ENCODE results near the gene GALNT14. TPM values are rescaled to one million over a fixed set of nuclear protein-coding genes. Genes with fewer than 3 reads are reported as not detected.

GALNT14 gene
- total RNA-seq, 1 donor from 2014 or later: 7.4 TPM

DNA sequence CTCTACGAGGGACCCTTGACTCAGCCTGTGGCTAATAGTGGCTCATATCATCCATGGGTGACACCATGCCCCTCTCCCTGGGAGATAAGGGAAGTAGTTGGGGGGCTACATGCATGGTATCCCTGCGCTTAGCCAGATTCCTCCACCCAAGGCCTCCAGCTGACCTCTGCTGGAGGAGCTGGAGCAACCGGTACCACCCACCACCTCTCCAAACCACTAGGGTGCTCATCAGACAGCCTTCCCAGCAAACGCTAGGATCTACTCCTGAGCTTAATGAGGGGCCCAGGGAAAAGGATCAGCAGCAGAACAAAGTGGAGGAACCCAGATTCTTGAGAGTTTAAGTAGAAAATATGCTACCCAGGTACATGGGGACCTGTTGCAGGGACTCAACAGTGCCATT, 255.1 kb downstream of the GALNT14 start:
- H3K4me3 Mint-ChIP-seq: no peak overlapping the region
- TF ChIP-seq, protein P1, sequence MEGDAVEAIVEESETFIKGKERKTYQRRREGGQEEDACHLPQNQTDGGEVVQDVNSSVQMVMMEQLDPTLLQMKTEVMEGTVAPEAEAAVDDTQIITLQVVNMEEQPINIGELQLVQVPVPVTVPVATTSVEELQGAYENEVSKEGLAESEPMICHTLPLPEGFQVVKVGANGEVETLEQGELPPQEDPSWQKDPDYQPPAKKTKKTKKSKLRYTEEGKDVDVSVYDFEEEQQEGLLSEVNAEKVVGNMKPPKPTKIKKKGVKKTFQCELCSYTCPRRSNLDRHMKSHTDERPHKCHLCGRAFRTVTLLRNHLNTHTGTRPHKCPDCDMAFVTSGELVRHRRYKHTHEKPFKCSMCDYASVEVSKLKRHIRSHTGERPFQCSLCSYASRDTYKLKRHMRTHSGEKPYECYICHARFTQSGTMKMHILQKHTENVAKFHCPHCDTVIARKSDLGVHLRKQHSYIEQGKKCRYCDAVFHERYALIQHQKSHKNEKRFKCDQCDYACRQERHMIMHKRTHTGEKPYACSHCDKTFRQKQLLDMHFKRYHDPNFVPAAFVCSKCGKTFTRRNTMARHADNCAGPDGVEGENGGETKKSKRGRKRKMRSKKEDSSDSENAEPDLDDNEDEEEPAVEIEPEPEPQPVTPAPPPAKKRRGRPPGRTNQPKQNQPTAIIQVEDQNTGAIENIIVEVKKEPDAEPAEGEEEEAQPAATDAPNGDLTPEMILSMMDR (conservative IDR thresholded peaks at IDR 0.05): no peak
- H3K9me3 Mint-ChIP-seq: no peaks in the 10 kb centered on the region
- peaks cover 58% of the 10 kb centered on the region for H3K27me3 Mint-ChIP-seq
- DNase-seq (ENCODE audit: extremely low spot score, unreplicated experiment): no peak
- no peaks in the 10 kb centered on the region for H3K36me3 Mint-ChIP-seq
- H3K27ac Mint-ChIP-seq: no peak overlapping the region
- H3K4me1 Mint-ChIP-seq (ENCODE audit: unreplicated experiment): no peaks in the 10 kb centered on the region

DNA sequence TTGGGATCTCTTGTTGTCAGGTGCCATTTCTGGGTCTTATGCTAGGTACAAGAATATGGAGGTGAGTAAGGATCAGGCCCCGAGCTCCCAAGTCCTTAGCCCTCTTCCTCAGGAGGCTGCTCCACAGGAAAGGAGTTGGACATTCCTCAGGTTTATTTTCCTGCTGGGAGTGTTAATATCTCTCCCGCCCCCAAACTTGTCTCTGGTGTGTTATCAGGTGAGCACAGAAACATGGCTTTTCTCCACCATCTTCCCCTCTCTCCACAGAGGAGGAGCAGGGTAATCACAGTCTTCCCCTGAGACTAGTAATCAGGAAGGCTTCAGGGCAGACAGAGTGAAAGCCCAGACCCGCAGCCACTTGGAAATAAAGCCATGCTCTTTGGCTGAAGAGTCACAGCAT, 257.7 kb downstream of the GALNT14 start:
- Mint-ChIP-seq H3K27me3 (peaks cover 65% of the 10 kb centered on the region), H3K27ac (no peak overlapping the region)

DNA sequence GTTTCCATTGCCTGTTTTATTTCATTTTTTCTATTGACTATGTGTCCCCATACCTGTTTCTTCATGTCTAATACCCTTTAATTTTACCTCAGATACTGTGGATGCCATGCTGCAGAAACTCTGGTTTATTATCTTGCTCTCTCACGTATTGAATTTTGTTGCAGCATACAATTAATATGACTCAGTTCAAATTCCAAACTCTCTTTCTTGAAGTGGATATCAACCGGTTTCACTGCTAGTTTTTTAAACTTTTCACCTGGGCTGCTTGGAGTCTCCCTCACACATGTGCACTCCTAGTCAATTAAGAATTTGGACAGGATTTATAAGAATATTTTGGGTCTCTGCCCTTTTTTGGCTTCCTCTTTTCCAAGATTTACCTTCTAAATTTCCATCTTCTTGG, 260.4 kb downstream of the GALNT14 start:
- no peaks in the 10 kb centered on the region for H3K36me3 Mint-ChIP-seq
- TF ChIP-seq, protein P1 (conservative IDR thresholded peaks at IDR 0.05): no peak
- no peaks in the 10 kb centered on the region for H3K9me3 Mint-ChIP-seq
- DNase-seq (ENCODE audit: extremely low spot score, unreplicated experiment): no peak
- peaks cover 1% of the 10 kb centered on the region for H3K4me1 Mint-ChIP-seq (ENCODE audit: unreplicated experiment)
- no peak overlapping the region for H3K4me3 Mint-ChIP-seq
- peaks cover 78% of the 10 kb centered on the region for H3K27me3 Mint-ChIP-seq
- H3K27ac Mint-ChIP-seq: no peak overlapping the region

More for the DNA sequence above, 257.7 kb downstream of the GALNT14 start:
- no peaks in the 10 kb centered on the region for H3K4me1 Mint-ChIP-seq (ENCODE audit: unreplicated experiment)
- H3K4me3 Mint-ChIP-seq: no peak overlapping the region
- no peak for DNase-seq (ENCODE audit: extremely low spot score, unreplicated experiment)
- H3K9me3 Mint-ChIP-seq: no peaks in the 10 kb centered on the region
- H3K36me3 Mint-ChIP-seq: no peaks in the 10 kb centered on the region
- TF ChIP-seq, protein P1 (conservative IDR thresholded peaks at IDR 0.05): no peak

DNA sequence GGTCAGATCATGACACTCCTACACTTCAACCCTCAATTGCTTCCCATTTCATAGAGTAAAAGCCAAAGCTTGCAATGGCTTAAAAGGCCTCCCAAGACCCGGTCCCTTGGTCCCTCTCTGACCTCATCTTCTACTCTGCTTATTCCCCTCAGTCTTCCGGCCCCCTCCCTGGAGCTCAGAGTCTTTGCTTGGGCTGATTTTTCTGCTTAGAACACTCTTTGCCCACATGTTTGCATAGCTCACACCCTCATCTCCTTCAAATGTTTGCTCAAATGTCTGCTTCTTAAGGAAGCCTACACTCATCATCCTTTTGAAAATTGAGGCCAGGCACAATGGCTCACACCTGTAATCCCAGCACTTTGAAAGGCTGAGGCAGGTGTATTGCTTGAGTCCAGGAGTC, 265.4 kb downstream of the GALNT14 start:
- Mint-ChIP-seq H3K4me1 (ENCODE audit: unreplicated experiment) (peaks cover 12% of the 10 kb centered on the region), H3K27ac (no peak overlapping the region), H3K4me3 (no peak overlapping the region), H3K36me3 (no peaks in the 10 kb centered on the region), H3K27me3 (peaks cover 72% of the 10 kb centered on the region), H3K9me3 (no peaks in the 10 kb centered on the region)
- DNase-seq (ENCODE audit: extremely low spot score, unreplicated experiment): no peak
- TF ChIP-seq, protein P1 (conservative IDR thresholded peaks at IDR 0.05): no peak

DNA sequence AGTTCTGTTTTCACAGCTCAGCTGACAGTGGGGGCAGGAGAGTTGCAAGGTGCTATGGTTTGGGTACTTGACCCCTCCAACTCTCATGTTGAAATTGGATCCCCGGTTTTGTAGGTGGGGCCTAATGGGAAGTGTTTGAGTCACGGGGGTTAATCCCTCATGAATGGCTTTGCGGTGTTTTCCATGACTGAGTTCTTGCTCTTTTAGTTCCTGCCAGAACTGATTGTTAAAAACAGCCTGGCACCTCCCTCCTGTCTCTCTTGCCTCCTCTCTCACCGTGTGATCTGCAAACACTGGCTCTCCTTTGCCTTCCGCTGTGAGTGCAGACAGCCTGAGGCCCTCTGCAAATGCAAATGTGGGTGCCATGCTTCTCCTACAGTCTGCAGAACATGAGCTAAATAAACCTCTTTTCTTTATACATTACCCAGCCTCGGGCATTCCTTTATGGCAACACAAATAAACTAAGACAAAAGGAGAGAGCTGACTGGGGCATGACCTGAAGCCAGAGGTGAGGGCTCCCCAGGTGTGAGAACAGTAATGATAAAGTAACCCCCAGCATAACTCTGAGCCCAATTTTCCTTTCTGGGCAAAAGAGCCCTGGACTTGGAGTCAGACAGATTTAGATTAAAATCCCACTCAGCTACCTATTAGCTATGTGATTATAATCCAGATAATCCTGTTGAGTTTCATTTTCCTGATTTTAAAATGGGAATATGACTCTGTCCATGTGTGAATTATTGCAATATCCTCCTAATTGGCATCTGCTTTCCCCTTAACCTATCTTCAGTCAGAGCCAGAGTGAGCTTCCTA, 266.1 kb downstream of the GALNT14 start:
- DNase-seq (ENCODE audit: extremely low spot score, unreplicated experiment): no peak
- H3K4me1 Mint-ChIP-seq (ENCODE audit: unreplicated experiment): peaks cover 12% of the 10 kb centered on the region
- no peaks in the 10 kb centered on the region for H3K36me3 Mint-ChIP-seq
- no peaks in the 10 kb centered on the region for H3K9me3 Mint-ChIP-seq
- H3K4me3 Mint-ChIP-seq: peak overlapping the region; percentile 55
- H3K27ac Mint-ChIP-seq: no peak overlapping the region
- H3K27me3 Mint-ChIP-seq: peaks cover 72% of the 10 kb centered on the region
- TF ChIP-seq, protein P1 (conservative IDR thresholded peaks at IDR 0.05): no peak

Data from type B pancreatic cell (in vitro differentiated cells).